Effector memory CD4-positive, alpha-beta T cell (primary cell): Measurements from ENCODE around the gene ELFN1.
A peak's percentile ranks its signal among the peaks of the same experiment; 100 is the strongest.

Experiments used
- DNase-seq, 3 donors: peaks; one replicate each; pipeline ENCODE4 v3.0.0-alpha.2; 2020
- H3K27ac ChIP-seq: 2 replicates; pipeline ENCODE4 v1.7.0; 2013; ENCODE audit warnings: mild to moderate bottlenecking, low read length, moderate library complexity; ENCODE audit not compliant: insufficient read depth, poor library complexity, severe bottlenecking
- H3K27me3 ChIP-seq: replicated peaks from 2 replicates; pipeline ENCODE4 v1.7.0; 2013; ENCODE audit warnings: mild to moderate bottlenecking, low read length; ENCODE audit not compliant: insufficient read depth, control insufficient read depth, poor library complexity, severe bottlenecking
- H3K36me3 ChIP-seq: 2 replicates; pipeline ENCODE4 v1.7.0; 2013; ENCODE audit warnings: mild to moderate bottlenecking, low read length, moderate library complexity; ENCODE audit not compliant: control insufficient read depth, insufficient read depth
- H3K4me1 ChIP-seq: 2 replicates; pipeline ENCODE4 v1.7.0; 2013; ENCODE audit warnings: low read length, mild to moderate bottlenecking; ENCODE audit not compliant: control insufficient read depth, insufficient read depth, poor library complexity, severe bottlenecking
- H3K4me3 ChIP-seq: 2 replicates; pipeline ENCODE4 v1.7.0; 2013; ENCODE audit warnings: low read length, low read depth, mild to moderate bottlenecking; ENCODE audit not compliant: insufficient read depth, poor library complexity, severe bottlenecking
- H3K9me3 ChIP-seq: 2 replicates; pipeline ENCODE4 v1.7.0; 2013; ENCODE audit warnings: mild to moderate bottlenecking, low read length, moderate library complexity; ENCODE audit not compliant: control insufficient read depth

Gene ELFN1

DNA sequence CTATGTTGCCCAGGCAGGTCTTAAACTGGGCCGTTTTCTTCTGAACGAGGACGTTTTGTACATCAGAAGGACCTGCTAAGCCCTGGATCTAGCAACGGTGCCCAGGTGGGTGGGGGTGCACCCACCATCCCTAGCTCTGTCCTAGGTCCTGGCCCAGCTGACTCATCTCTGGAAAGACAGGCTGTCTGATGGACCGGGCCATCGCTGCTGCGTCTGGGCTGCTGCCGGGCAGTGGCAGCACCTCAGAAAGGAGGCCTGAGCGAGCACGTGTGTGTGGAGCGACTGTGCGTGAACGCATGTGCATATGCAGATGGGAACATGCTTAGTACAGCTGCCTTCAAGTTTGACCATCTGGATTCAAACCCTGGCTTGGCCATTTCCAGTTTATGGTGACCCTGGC, 7.3 kb upstream of the ELFN1 start:
- Histone ChIP-seq H3K27me3 (peaks cover 35% of the 10 kb centered on the region), H3K4me3 (no peak overlapping the region), H3K36me3 (no peaks in the 10 kb centered on the region), H3K9me3 (no peaks in the 10 kb centered on the region), H3K4me1 (peaks cover 30% of the 10 kb centered on the region), H3K27ac (no peak overlapping the region)
- no peak for DNase-seq

- Histone ChIP-seq H3K27me3 (peaks cover 35% of the 10 kb centered on the region), H3K4me3 (no peak overlapping the region), H3K27ac (no peak overlapping the region), H3K4me1 (peaks cover 32% of the 10 kb centered on the region), H3K9me3 (no peaks in the 10 kb centered on the region), H3K36me3 (no peaks in the 10 kb centered on the region)
- DNase-seq = no peak
Measured at GRCh38 chr7:1663223-1663622, 6.9 kb upstream of the ELFN1 start.

- H3K4me3 ChIP-seq = no peak overlapping the region
Measured at GRCh38 chr7:1663857-1664651, 6.0 kb upstream of the ELFN1 start.

GRCh38 chr7:1664711-1665548, 5.1 kb upstream of the ELFN1 start:
- Histone ChIP-seq H3K4me1 (peaks cover 41% of the 10 kb centered on the region), H3K27me3 (peaks cover 41% of the 10 kb centered on the region), H3K27ac (no peak overlapping the region), H3K9me3 (no peaks in the 10 kb centered on the region), H3K4me3 (peak overlapping the region; percentile 44), H3K36me3 (no peaks in the 10 kb centered on the region)
- DNase-seq = peak in 1 of 3 donors; percentile 6

More at GRCh38 chr7:1663857-1664651, 6.0 kb upstream of the ELFN1 start:
- Histone ChIP-seq H3K27ac (no peak overlapping the region), H3K36me3 (no peaks in the 10 kb centered on the region), H3K4me1 (peaks cover 37% of the 10 kb centered on the region), H3K9me3 (no peaks in the 10 kb centered on the region), H3K27me3 (peaks cover 41% of the 10 kb centered on the region)
- DNase-seq = no peak

DNA sequence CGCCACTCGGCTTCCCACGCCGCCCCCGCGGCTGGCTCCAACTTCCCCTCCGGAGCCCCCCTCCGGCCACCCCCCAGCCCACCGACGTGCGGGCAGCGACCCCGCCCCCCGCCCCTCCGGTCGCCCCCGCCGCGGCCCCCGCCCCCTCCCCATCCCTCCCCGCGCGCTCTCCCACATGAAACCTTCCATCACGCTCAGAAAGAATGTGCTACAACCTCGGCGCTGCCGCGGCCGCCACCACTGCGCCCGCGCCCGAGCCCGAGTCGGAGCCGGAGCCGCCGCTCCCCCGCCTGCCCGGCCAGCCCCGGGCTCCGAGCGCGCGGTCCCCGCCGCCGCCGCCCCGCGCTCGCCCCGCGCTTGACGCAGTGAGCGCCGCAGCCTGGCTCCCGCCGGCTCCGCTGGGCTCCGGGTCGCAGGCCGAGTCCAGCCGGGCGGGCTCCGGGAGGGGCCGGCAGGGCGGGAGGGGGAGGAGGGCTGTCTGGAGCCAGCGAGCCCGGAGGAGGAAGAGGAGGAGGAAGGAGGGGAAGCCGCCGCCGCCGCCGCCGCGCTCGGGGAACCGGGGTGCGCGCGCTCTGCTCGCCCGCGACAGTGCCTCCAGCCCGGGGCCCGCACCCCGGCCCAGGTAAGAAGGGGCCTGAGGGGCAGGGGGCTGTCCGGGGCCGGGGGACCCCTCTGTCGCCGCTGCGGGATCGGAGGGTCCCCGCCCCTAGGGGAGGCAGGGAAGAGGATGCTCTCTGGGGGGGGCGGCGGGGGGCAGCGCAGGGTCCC, 4.3 kb upstream of the ELFN1 start:
- H3K9me3 ChIP-seq = no peaks in the 10 kb centered on the region
- DNase-seq = no peak
- peaks cover 47% of the 10 kb centered on the region for H3K27me3 ChIP-seq
- H3K4me3 ChIP-seq = peak overlapping the region; percentile 58
- peaks cover 41% of the 10 kb centered on the region for H3K4me1 ChIP-seq
- H3K27ac ChIP-seq = no peak overlapping the region
- H3K36me3 ChIP-seq = no peaks in the 10 kb centered on the region

DNA sequence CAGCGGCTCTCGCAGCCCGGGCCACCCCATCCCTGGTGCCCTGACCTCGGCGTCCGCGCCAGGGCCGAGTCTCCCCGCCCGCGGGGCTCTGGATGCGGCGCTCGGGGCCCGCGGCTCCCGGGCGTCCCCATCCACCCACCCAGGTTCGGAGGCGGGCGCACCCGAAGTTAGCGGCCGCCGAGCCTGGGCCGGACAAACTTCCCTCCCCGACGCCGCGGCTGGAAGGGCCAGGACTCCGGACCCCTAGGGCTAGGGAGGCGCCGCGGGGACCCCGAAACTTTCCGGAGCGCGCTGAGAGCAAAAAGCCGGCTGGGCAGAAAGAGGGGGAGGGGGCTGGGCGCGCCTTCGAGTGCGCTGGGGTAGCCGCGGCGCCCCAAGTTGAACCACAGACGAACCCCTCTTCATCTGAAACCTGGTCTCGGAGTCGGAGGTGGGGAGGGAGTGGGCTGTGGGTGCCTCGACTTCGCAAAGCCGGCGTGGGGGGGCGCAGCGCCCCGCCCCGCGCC, 3.7 kb upstream of the ELFN1 start:
- Histone ChIP-seq H3K27ac (no peak overlapping the region), H3K4me3 (peak overlapping the region; percentile 58), H3K27me3 (peaks cover 52% of the 10 kb centered on the region), H3K9me3 (no peaks in the 10 kb centered on the region), H3K36me3 (no peaks in the 10 kb centered on the region), H3K4me1 (peaks cover 41% of the 10 kb centered on the region)
- DNase-seq = no peak

DNA sequence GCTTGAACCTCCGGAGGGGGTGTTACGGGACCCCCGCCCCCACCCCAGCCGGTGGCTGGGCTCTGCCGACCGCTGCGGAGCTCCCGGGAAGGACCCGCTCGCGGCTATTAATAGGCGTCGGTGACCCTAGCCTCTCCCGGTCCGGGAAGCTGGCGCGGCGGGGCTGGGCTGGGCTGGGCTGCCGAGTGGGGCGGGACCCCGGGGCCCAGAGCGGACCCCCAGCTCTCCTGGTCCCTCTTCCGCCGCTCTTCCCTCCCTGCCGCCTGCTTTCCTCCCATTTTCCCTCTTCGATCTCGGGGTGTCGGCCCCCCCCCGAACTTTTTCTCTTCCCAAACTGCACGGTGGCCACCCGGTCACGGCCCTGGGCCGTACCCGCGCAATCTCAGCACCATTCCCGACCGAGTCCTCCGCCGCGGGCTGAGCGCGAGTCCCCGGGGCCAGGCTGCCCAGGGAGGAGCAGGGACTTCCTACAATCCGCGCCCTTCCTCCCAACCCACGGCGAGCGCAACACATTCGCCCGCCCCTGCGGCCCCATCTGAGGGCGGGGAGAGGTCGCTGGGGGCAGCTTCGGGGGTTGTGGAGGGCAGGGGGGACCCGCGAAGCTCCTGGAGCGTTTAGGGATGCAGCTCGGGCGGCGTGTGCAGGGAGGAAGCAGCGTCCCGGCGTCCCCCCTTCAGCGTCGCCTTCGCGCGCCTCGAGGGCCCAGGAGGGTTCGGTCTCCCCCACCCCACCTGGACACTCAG, 3.1 kb upstream of the ELFN1 start:
- H3K4me3 ChIP-seq = peak overlapping the region; percentile 58
- peaks cover 41% of the 10 kb centered on the region for H3K4me1 ChIP-seq
- H3K27ac ChIP-seq = no peak overlapping the region
- no peak for DNase-seq
- H3K27me3 ChIP-seq = peaks cover 57% of the 10 kb centered on the region
- H3K36me3 ChIP-seq = no peaks in the 10 kb centered on the region
- H3K9me3 ChIP-seq = no peaks in the 10 kb centered on the region

DNA sequence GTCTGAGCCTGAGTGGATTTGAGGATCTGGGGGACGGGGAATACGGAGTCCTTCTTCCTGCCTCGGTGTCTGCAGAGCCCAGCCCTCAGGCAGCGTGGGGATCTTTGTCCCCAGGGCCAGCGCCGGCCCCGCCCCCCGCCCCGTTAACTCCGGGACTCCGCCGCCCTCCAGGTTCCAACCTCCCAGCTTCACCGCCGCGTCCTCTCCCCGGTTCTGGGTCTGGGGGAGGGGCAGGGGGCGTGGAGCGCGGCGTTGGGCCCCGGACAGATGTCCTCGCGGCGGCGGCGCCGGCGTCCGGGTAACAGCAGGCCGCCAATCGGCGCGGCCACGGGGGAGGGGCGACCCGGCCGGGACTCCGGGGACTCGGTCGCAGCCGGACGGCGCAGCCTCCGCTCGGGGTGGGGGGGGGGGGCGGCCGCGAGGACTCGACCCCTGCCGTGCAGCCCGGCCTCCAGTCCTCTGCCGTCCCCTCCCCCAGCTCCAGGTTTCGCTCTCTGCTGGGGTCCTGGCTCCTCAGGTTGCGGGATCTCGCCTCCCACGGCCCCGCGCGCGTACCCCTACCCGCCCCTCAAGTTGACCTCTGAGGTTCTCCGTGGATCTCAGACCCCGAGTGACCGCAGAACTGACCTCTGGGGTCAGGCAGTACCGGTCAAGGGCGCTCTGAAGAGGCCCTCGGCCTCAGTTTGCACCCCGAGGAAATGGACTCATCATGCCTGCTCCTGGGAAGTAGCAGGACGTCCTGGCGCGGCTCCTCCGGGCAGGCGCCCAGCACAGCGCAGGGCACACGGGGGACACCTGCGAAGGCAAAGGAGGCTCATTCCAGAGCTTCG, 2.3 kb upstream of the ELFN1 start:
- H3K27me3 ChIP-seq = peaks cover 57% of the 10 kb centered on the region
- peaks cover 41% of the 10 kb centered on the region for H3K4me1 ChIP-seq
- H3K4me3 ChIP-seq = peak overlapping the region; percentile 58
- no peaks in the 10 kb centered on the region for H3K36me3 ChIP-seq
- DNase-seq = no peak
- H3K9me3 ChIP-seq = no peaks in the 10 kb centered on the region
- no peak overlapping the region for H3K27ac ChIP-seq
